NB4 (cell line): Measurements from ENCODE around the gene STK10.

Experiments used
- CTCF ChIP-seq: IDR thresholded peaks from one replicate; pipeline ENCODE4 v1.5.1; 2012; ENCODE audit warnings: low read depth, low read length
- MYC ChIP-seq: IDR thresholded peaks from 2 replicates; pipeline ENCODE4 v1.6.1; 2011; ENCODE audit warnings: low read depth, low read length

- TF ChIP-seq CTCF, result no peak
- no peak for TF ChIP-seq MYC
Observed at GRCh38 chr5:172189693-172190296, 1.8 kb upstream of the STK10 start.
